Heart right ventricle (tissue), 16 donors: ENCODE data around the gene USP24. TPM values are rescaled to one million over a fixed set of nuclear protein-coding genes. Genes with fewer than 3 reads are reported as not detected.

Experiments used
- ATAC-seq, 8 donors: fragments of 200-7000 bp; cut with Tn5 transposase; one replicate each; pipeline ENCODE4 v1.9.1; 2020; ENCODE audit warnings: mild to moderate bottlenecking in 8 of 8, moderate library complexity in 8 of 8, moderate number of reproducible peaks in 1 of 8
- DNase-seq, 2 donors: peaks; one replicate each; pipeline ENCODE4 v3.0.0-alpha.2; 2020
- H3K27ac ChIP-seq, 10 donors: fragments of 200-600 bp; sonication (generic) in 2 of 10; one replicate each; pipeline versions ENCODE4 v1.5.0 to v1.8.0; 2020 to 2022; ENCODE audit warnings: mild to moderate bottlenecking in 3 of 10
- H3K27me3 ChIP-seq, 7 donors: fragments of 200-600 bp; one replicate each; pipeline ENCODE4 v1.8.0; 2021 to 2022; ENCODE audit warnings: mild to moderate bottlenecking in 2 of 7
- H3K36me3 ChIP-seq, 9 donors: fragments of 200-600 bp; sonication (generic) in 1 of 9; one replicate each; pipeline versions ENCODE4 v1.5.0 to v1.8.0; 2020 to 2022; ENCODE audit warnings: mild to moderate bottlenecking in 2 of 9
- H3K4me1 ChIP-seq, 9 donors: fragments of 200-600 bp; sonication (generic) in 1 of 9; one replicate each; pipeline versions ENCODE4 v1.5.0 to v1.8.0; 2020 to 2022; ENCODE audit warnings: mild to moderate bottlenecking in 4 of 9
- H3K4me3 ChIP-seq, 10 donors: fragments of 200-600 bp; sonication (generic) in 2 of 10; one replicate each; pipeline versions ENCODE4 v1.5.0 to v1.8.0; 2020 to 2022; ENCODE audit warnings: mild to moderate bottlenecking in 7 of 10, moderate library complexity in 2 of 10
- H3K9me3 ChIP-seq, 11 donors: fragments of 200-600 bp in 10 of 11; sonication (generic) in 2 of 11; one replicate each; pipeline versions ENCODE4 v1.5.0 to v1.8.0; 2013 to 2022; ENCODE audit warnings: mild to moderate bottlenecking in 2 of 11, control low read depth in 1 of 11, moderate library complexity in 1 of 11
- CTCF ChIP-seq, 9 donors: fragments of 200-600 bp; sonication (generic) in 2 of 9; IDR thresholded peaks; one replicate each; pipeline versions ENCODE4 v1.5.0 to v1.8.0; 2021 to 2022; ENCODE audit warnings: antibody characterized with exemption in 9 of 9, mild to moderate bottlenecking in 5 of 9, moderate library complexity in 1 of 9
- WGBS, 2 donors: extraction: QIAGEN DNeasy Blood & Tissue Kit; methylation state at CpG; one replicate each; pipeline ENCODE4 v1.1.7; 2013; ENCODE audit warnings: inconsistent platforms in 1 of 2; 5-methylcytosine and 5-hydroxymethylcytosine counted together
- intact Hi-C, 10 donors: fragments of 100-400 bp; cut with DNase I; formaldehyde crosslinking; loops; one replicate each; pipeline versions ENCODE4 v1.11.1 to v1.14.2; 2022
- polyA plus RNA-seq, 2 donors: library from polyadenylated mRNA; stranded (reverse); fragments of 200-250 nt; gene quantifications; one replicate each; pipeline ENCODE4 v1.2.3, GENCODE V29; 2013
- total RNA-seq, 10 donors: library from RNA; stranded (reverse); fragmentation: NEBNext Ultra II Directional in 3 of 10; extraction: Animal tissue kit (Norgen Biotek cat#: 25700) in 3 of 10; gene quantifications; one replicate each; pipeline versions ENCODE4 v1.2.1 to v1.2.4, GENCODE V29; 2021 to 2023
- donor health status: Arrhythmogenic right ventricular cardiomyopathy.
- donor health status: ischemic (EF 13 %, LVEDD 7.1; RV severe dilation, severe dysfunction).
- donor health status: healthy with polysubstance abuse.
- donor health status: DM: no; HTN: yes; CAD: no.
- donor health status: DM: no; HTN: no; CAD: no.
- donor health status: ischemic (EF 25% LVEDD 6.9; RV normal size, moderate dysfunction).
- donor health status: ischemic (EF 25% LVEDD 5.7; RV mildly dilated, moderate dysfunction).
- donor health status: healthy.
- donor health status: DM: yes; HTN: yes; CAD: no.
- donor health status: Ischemic cardiomyopathy.
- donor health status: ischemic (EF 35%, LVEDD 5.7; RV mildly dilated, moderate dysfunction).
- donor health status: nonischemic (EF 11% LVEDD 7.7; RV severe dilation, severe dysfunction).
- donor health status: DM: yes; HTN: yes; CAD: no.
- donor health status: PGD.
- donor health status: ischemic (EF 29% LVEDD 5.4; RV normal size, mild dysfunction).
- donor health status: nonischemic (EF 23%, LVEDD 6.1; RV moderate dilation, normal function).

USP24 gene
- total and polyA plus RNA-seq, 12 donors: 7.1 to 49.7 (median 41.3) TPM

DNA sequence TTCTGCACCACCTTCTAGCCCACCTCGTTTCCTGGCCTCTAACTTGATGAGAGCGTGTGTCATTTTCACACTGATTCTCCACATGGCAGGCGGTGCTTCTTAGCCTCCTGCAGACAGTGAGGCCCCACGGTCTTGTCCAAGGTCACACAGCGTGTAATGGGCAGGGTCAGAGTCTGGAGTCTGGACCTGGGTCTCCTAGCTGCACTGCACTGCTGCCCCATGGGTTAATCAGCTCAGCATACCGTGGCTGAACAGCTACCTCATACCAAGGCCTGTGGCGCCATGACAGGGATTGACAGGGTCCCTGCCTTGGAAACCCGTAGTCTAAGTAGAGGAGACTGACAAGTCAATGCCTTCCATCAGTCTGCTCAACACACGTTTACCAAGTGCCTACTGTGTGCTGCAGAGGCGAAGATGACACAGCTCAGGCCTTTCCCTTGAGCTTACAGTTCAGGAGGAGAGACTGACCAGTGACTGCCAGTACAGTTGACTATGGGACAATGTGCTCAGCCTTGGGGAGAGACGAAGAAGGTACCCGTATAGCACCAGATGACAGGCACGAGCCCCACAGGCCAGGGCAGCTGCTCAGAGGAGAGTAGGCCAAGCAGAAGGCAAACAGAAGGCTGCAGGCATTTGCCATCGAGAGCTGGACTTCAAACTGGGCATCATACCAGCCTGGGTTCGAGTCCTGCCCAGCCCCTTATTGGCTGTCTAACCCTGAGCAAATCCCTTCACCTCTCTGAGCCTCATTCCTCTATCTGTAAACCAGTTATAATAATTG is 170.4 kb downstream of the USP24 start:
- intact Hi-C loops: no loop called here
- Histone ChIP-seq H3K36me3 (no peaks in the 10 kb centered on the region), H3K9me3 (no peaks in the 10 kb centered on the region), H3K4me3 (no peak overlapping the region), H3K4me1 (peaks cover 0 to 14% (median 6%) of the 10 kb centered on the region in 9 donors), H3K27me3 (peaks cover 2 to 25% (median 22%) of the 10 kb centered on the region in 7 donors), H3K27ac (no peak overlapping the region)
- DNase-seq: no peak
- ATAC-seq: no peak
- WGBS, 2 donors: 88% methylated on average over 15 of the region's 15 CpGs
- no peak for TF ChIP-seq CTCF (IDR thresholded peaks at IDR 0.05)

DNA sequence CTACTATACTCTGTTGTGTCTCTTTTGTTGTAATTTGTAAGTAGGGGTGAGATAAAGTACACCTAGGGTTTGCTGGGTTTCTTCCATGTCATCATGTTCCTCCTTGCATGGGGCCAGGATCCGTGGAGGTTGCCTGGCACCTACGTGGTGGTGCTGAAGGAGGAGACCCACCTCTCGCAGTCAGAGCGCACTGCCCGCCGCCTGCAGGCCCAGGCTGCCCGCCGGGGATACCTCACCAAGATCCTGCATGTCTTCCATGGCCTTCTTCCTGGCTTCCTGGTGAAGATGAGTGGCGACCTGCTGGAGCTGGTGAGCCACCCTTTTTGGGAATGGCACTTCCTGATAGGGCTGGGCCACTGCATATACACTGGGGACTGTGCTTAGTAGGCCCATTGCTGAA is 171.4 kb downstream of the USP24 start:
- no peaks in the 10 kb centered on the region for H3K36me3 ChIP-seq
- intact Hi-C loops: no loop called here
- TF ChIP-seq CTCF (IDR thresholded peaks at IDR 0.05): no peak
- ATAC-seq (no peak), DNase-seq (no peak)
- peaks cover 4 to 36% (median 33%) of the 10 kb centered on the region in 7 donors for H3K27me3 ChIP-seq
- no peaks in the 10 kb centered on the region for H3K9me3 ChIP-seq
- H3K27ac ChIP-seq: no peak overlapping the region
- 96% methylated on average over 9 of the region's 9 CpGs for WGBS, 2 donors
- peaks cover 0 to 14% (median 9%) of the 10 kb centered on the region in 9 donors for H3K4me1 ChIP-seq
- no peak overlapping the region for H3K4me3 ChIP-seq

DNA sequence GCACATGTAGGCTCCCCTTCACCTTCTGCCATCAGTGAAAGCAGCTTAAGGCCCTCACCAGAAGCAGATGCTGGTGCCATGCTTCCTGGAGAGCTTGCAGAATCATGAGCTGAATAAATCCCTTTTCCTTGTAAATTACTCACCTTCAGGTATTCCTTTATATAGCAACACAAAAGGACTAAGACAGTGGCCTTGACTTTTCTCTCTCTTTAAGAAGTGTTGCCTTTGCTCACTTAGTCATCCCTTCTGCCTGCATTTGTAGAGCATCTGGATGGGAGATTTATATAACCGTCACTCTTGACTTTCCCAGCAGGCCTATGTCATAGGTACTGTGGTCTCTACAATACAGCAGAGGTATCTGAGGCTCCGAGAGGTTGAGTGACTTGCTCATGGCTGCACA is 172.2 kb downstream of the USP24 start:
- WGBS, 2 donors: 92 to 94% methylated on average over 2 of the region's 2 CpGs
- ATAC-seq (no peak), DNase-seq (no peak)
- Histone ChIP-seq H3K4me3 (no peak overlapping the region), H3K9me3 (no peaks in the 10 kb centered on the region), H3K36me3 (no peaks in the 10 kb centered on the region), H3K27ac (no peak overlapping the region), H3K27me3 (peaks cover 4 to 43% (median 40%) of the 10 kb centered on the region in 7 donors), H3K4me1 (peaks cover 0 to 14% (median 9%) of the 10 kb centered on the region in 9 donors)
- TF ChIP-seq CTCF (IDR thresholded peaks at IDR 0.05): no peak
- intact Hi-C loops: no loop called here

- no peak for TF ChIP-seq CTCF (IDR thresholded peaks at IDR 0.05)
- Histone ChIP-seq H3K4me1 (peaks cover 0 to 14% (median 9%) of the 10 kb centered on the region in 9 donors), H3K36me3 (no peaks in the 10 kb centered on the region), H3K9me3 (no peaks in the 10 kb centered on the region), H3K27ac (no peak overlapping the region), H3K27me3 (peaks cover 4 to 56% (median 52%) of the 10 kb centered on the region in 7 donors), H3K4me3 (no peak overlapping the region)
- intact Hi-C loops: no loop called here
- ATAC-seq (no peak), DNase-seq (no peak)
- WGBS, 2 donors: 65 to 95% methylated on average over 3 of the region's 3 CpGs
Observed at GRCh38 chr1:55041613-55042012, 173.6 kb downstream of the USP24 start.
